Fibroblast of lung (primary cell): ENCODE results near the gene SLC6A4.

ENCODE experiments used
- EZH2 ChIP-seq: IDR thresholded peaks from 2 replicates; pipeline ENCODE4 v1.5.1; 2012; ENCODE audit warnings: low read length, control low read depth, mild to moderate bottlenecking; ENCODE audit errors: missing control alignments
- TF ChIP-seq, protein P1 (sequence below), 2 donors: IDR thresholded peaks in 1 of 2; conservative IDR thresholded peaks in 1 of 2; 1 replicate in 1 of 2; 2 replicates in 1 of 2; pipeline ENCODE4 v1.5.1; 2011 to 2012; ENCODE audit warnings: low read length in 2 of 2, control low read depth in 1 of 2, inconsistent platforms in 1 of 2, low read depth in 1 of 2, mild to moderate bottlenecking in 1 of 2

DNA sequence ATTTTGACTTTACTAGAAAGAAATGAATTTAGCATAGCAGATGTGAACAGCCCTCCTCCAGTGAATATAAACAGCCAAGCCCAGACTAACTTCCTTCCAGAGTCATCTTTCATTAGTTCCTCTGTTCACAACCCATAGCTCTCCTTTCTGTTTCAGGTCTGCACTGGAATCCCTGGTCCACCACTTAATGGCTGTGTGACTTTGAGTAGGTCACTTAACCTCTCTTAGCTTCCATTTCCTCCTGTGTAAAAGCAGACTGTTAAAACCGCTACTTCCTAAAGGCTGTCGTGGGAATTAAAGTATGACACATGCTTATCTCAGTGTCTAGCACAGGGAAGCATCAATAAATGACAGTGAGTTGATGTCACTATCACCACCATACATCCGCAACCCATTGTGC lies 7.5 kb downstream of the SLC6A4 start:
- TF ChIP-seq, protein P1, sequence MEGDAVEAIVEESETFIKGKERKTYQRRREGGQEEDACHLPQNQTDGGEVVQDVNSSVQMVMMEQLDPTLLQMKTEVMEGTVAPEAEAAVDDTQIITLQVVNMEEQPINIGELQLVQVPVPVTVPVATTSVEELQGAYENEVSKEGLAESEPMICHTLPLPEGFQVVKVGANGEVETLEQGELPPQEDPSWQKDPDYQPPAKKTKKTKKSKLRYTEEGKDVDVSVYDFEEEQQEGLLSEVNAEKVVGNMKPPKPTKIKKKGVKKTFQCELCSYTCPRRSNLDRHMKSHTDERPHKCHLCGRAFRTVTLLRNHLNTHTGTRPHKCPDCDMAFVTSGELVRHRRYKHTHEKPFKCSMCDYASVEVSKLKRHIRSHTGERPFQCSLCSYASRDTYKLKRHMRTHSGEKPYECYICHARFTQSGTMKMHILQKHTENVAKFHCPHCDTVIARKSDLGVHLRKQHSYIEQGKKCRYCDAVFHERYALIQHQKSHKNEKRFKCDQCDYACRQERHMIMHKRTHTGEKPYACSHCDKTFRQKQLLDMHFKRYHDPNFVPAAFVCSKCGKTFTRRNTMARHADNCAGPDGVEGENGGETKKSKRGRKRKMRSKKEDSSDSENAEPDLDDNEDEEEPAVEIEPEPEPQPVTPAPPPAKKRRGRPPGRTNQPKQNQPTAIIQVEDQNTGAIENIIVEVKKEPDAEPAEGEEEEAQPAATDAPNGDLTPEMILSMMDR (conservative IDR thresholded peaks at IDR 0.05 in 1 of 2, IDR thresholded peaks at IDR 0.05 in 1 of 2; ENCODE audit: low read depth in 1 of 2, low read length in 2 of 2) = no peak
- no peak for TF ChIP-seq EZH2
